ENCODE results near the gene TBC1D5.

The TBC1D5 gene

GRCh38 chr3:17584066-17584465 is 158.4 kb downstream of the TBC1D5 start:
- TF ChIP-seq, protein P1, sequence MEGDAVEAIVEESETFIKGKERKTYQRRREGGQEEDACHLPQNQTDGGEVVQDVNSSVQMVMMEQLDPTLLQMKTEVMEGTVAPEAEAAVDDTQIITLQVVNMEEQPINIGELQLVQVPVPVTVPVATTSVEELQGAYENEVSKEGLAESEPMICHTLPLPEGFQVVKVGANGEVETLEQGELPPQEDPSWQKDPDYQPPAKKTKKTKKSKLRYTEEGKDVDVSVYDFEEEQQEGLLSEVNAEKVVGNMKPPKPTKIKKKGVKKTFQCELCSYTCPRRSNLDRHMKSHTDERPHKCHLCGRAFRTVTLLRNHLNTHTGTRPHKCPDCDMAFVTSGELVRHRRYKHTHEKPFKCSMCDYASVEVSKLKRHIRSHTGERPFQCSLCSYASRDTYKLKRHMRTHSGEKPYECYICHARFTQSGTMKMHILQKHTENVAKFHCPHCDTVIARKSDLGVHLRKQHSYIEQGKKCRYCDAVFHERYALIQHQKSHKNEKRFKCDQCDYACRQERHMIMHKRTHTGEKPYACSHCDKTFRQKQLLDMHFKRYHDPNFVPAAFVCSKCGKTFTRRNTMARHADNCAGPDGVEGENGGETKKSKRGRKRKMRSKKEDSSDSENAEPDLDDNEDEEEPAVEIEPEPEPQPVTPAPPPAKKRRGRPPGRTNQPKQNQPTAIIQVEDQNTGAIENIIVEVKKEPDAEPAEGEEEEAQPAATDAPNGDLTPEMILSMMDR (IDR thresholded peaks at IDR 0.05) = no peak

GRCh38 chr3:17583530-17583929 is 158.9 kb downstream of the TBC1D5 start:
- TF ChIP-seq, protein P1 (IDR thresholded peaks at IDR 0.05) = no peak

DNA sequence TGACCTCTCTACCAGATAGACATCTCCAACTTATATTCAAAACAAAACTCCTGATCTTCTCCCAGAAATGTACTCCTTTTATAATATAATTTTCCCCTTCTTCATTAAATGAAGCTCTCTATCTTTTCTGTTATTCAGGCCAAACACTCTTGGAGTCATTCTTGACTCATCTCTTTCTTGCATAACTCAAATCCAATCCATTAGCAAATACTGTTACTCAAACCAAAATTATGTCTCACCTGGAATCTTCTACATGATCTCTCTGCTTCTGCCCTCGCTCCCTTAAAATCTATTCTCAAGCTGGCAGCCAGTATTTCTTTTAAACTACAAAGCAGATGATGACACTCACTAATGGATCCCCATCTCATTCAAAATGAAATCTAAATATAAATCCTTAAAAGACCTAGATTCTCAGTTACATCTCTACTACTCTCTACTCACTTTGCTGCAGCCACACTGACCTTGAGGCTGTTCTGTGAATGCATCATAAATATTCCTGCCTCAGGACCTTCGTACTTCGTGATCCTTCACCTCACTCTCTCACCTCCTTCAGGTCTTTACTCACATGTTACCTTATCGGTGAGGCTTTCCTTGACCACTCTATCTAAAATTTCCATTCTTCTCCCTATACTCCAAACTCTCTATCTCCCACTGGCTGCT is 160.9 kb downstream of the TBC1D5 start:
- TF ChIP-seq, protein P1 (IDR thresholded peaks at IDR 0.05) = no peak

GRCh38 chr3:17580901-17581300 is 161.5 kb downstream of the TBC1D5 start:
- TF ChIP-seq, protein P1 (IDR thresholded peaks at IDR 0.05) = no peak

DNA sequence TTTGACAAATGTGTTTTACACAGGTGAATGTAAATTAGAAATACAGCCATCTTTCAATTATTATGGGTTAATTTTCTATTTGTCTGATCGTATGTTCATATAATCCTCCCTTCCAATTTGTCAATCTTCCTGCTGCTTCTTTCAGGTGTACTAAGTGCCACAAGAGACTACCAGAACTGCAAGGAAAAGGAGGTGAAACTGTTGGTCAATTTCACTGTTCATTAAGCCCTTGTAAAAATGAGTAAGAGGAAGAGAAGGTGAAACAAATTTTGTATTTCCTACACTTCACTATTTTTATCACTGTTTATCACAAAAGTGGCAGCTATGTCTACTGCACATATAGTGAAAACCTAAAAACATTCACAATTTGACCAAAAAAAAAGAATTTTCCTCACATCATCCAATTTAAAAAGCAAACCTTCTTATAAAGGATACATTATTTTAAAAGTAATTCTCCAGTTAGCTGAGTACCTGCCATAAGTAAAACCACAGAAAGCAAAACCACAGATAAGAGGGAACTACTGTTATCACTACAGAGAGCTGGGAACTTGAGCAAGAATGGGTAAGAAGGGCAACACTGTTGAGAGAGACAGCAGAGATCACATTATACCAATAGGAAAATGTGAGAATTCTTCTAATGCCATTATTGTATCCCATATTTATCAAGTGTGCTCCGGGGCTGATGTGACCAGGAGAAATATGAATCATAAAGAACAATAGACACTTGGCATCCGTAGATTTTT is 163.0 kb downstream of the TBC1D5 start:
- TF ChIP-seq, protein P1 (IDR thresholded peaks at IDR 0.05) = no peak

- TF ChIP-seq, protein P1 (IDR thresholded peaks at IDR 0.05) = no peak
Observed at GRCh38 chr3:17577796-17578520, 164.5 kb downstream of the TBC1D5 start.

GRCh38 chr3:17573396-17573795 is 169.0 kb downstream of the TBC1D5 start:
- TF ChIP-seq, protein P1 (IDR thresholded peaks at IDR 0.05) = no peak

Measured in LNCAP (cell line).